MV-4-11 (cell line): Measurements from ENCODE around the gene LDB2.

Source experiments
- DNase-seq: peaks from one replicate; lab custom pipeline; 2025; lab: John Stamatoyannopoulos, UW

LDB2 gene

GRCh38 chr4:16802044-16802443, 96.4 kb downstream of the LDB2 start:
- no peak for DNase-seq

DNA sequence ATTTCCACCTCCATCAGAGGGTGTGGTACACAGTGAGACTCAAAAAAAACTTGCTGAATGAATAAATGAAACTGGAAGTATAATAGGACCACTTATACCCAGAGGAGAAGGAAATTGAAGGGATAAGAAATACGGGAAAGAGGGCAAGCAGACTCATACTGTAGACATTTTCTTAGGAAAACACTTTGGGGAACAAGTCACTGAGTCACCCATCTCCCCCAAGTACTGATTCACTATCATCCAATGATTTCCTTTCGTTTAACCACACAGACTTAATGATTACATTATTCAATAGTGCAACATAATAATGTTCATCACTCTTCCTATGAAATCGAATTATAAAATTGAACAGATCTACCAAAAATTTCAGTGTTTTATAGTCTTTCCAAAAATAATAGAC, 97.1 kb downstream of the LDB2 start:
- no peak for DNase-seq

DNA sequence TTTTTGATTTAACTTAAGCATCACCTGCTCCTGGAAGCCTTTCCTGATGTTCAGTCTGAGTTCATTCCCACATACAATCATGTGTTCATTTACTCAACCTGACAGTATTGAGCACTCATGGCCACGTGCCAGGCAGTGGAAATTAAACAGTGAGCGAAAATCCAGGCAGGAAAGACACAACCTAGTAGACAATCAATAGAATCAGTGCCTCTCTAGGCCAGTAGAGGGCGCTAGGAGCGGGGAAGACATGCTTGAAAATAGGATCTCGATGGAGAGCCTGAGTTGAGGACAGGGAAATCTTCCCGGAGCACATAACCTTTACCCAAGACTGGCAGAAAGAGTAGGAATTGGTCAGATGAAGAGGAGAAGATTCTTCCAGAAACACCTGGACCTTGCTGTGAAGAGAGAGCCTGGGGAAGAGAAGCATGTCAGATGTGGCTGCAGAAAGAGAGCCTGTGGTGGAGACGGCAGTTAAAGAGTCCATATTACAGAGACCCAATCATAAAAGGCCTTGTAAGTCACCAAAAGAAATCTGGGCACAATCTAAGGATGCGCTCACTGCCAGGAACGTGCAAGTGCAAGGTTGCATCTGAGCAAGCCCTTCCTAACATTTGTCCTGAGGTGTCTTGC, 103.5 kb downstream of the LDB2 start:
- DNase-seq: peak; percentile 1

DNA sequence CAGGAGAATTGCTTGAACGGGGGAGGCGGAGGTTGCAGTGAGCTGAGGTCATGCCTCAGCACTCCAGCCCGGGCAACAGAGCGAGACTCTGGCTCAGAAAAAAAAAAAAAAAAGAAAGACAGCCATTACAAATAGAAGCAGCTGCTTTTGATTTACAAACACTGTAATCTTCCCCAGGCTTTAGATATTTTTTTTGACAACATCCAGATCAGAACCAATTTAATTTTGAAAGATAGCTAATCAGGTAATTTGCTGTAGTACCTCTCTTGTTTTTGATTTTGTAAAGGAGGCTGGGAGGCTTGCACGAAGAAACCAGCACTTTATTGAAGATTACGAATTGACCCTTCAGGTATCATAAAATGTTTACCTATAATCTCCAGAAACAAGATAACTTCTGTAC, 107.0 kb downstream of the LDB2 start:
- DNase-seq: no peak

GRCh38 chr4:16790508-16790907, 107.9 kb downstream of the LDB2 start:
- DNase-seq: no peak

DNA sequence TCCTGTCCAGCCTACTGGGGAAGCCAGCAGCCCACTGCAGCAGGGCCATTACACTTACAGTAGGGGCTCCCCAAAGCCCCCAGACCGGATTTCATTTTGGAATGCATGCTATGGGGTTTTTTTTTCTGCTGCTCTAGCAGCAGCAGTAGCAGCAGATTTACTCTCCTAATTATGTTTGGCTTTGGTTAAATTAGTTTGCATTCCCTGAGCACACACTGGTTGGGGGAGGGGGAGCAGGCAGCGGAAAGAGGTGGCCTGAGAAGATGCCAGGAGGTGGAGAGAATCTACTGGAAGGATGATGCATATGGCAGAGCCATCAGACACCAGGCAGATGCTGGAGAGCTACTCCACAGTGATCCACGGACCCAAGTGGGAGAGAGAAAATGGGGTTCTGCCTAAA, 109.6 kb downstream of the LDB2 start:
- no peak for DNase-seq

- no peak for DNase-seq
These were observed 112.5 kb downstream of the LDB2 start for GRCh38 chr4:16785793-16786527.

DNA sequence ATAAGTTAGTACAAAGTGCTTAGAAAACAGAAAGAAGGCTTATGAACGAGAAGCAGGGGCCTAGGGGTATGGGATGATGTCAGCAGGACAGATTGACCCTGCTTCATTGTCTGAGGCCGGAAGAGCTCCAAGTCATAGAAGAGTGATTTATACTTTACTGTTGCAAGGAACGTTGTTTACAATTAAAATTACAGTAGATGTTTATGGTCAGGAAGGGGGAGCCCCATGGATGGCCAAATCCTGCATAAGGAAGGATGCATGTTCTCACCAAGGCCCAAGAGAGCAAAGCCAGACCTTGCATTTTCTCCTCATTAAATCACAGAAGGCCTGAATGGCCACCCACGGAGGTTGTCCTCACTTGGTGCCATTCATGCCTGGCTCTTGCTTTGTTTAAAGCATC, 115.3 kb downstream of the LDB2 start:
- no peak for DNase-seq

DNA sequence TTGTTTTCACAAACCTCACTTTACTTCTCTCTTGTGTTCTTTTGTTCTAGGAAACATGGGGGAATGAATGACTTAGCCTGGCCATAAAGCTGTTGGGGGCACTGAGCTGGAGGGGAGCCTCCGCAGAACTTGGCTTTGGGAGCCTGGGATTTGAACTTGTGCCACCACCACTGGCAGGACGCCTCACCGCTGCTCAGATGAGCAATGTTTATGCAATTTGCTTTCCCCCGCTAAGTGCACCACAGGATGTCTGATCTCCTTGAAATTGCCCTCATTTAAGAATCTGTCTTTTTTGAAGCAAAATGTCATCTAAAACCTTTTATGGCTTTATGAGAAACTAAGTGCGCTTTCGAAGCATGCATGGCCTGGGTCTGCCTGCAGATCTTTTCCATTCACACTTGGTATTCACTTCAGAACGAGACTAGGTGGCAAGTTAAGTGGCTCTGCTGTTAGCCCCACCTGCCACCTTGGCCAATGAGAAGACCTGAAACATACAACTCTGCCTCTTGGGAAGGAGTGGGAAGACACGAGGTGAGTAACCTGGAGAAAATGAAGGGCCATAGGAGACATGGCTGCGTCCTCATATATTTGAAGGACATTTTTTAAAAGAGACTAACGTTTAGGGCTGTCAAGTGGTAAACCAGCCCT, 119.3 kb downstream of the LDB2 start:
- DNase-seq: no peak

DNA sequence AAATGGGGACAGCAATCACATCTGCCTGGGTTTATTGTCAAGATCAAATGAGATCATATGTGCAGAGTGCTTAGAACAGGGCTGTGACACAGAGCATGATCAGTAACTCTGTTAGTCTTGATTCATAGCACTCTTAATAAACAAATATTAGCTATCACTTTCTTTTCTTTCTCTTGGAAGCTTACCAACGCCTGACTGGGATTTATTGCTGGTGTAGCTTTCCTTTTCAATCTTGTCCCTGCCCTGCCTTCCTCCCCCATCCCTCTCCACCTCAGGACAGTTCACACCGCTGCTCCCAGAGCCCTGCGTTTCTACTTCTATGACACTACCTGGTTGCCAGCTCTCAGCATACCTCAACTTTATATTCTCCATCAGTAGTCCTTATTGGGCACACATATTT, 120.7 kb downstream of the LDB2 start:
- no peak for DNase-seq

DNA sequence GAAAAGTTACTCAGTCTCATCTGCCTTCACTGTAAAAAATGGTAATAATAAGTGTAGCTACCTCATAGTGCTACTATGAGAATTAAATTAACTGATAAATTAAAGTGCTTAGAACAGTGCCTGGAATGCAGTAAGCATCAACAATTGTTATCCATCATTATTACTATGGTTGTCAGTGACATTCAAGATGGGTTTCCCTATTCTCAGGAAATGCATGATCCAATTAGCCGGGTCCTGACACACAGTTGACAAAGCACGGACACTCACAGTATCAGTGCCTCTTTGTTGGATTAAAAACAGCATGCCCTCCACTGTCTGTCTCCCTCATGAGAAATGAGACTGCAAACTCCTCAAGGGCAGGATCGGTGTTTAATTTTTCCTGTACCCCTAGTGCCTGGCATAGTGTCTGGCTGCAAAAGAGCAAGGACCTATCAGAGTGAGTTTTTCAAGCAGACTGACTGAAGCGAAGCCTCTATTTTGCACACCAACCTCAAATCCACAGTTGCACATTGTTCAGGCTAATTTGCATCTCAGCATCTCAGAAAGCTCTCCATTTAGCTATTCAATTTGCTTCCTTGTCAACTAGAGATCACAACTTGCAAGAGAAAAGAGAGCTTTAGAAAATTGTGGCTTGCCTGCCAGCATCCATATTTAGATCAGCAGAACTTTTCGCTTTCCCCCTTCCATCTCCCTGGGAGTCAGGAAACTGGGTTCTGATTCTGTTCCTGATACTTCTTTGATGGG, 122.9 kb downstream of the LDB2 start:
- DNase-seq: no peak

DNA sequence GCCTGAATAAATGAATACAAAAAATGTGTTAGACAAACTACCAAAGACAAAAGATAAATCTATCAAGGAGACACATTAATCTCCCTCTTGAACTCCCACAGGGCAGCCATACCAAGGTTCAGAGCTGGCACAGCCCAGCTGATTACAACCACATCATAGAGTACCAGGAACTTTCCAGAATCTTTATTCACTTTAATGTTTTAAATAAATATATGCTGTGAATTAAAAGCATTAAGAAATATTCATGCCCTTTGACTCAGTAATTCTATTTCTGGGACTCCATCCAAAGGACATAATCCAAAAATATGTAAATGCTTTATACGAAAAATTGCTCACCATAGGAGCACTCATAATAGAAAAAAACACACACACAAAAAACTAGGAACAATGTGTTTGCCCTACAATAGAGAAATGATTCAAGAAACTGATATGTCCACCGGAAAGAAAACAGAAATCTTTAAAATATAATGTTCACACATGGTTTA, 126.0 kb downstream of the LDB2 start:
- no peak for DNase-seq

GRCh38 chr4:16770710-16771285, 127.6 kb downstream of the LDB2 start:
- no peak for DNase-seq

- DNase-seq: no peak
These were observed 130.6 kb downstream of the LDB2 start for GRCh38 chr4:16767861-16768260.

GRCh38 chr4:16767251-16767650, 131.2 kb downstream of the LDB2 start:
- no peak for DNase-seq

DNA sequence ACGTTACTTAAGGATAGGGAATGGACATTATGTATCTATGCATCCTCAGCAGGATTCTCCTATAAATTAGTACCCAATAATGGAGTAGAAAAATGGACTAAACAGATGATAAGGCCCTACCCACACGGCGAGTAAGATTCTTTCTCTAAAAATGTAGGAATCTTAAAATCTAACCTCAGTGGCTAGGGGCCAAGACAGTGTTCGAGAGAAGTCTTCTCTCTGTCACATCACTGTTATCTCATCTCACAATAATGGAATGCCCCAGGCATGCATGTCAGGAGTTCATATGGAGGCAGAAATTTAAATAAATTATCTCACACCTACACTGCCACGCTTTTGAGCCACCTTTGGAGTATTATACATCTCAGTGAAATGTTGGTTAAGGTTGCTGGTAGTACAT, 132.9 kb downstream of the LDB2 start:
- no peak for DNase-seq

DNA sequence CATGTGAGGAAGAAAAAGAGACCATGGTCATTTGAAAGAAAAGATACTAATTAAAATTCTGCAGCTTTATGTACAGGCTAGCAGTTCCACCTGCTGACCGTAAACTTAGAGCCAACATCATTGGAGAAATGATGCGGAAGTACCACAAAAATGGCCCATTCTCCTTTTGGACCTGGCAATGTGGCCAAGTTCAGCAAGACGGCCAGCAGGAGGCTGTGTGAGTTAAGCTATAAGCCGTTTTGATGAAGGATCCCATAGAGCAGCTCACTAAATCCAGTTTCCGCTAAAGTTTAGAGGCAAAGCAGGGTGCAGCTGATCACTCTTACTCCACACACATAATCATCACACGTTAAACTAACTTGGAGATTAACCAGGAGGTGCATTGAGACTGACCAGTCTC, 133.8 kb downstream of the LDB2 start:
- DNase-seq: no peak

DNA sequence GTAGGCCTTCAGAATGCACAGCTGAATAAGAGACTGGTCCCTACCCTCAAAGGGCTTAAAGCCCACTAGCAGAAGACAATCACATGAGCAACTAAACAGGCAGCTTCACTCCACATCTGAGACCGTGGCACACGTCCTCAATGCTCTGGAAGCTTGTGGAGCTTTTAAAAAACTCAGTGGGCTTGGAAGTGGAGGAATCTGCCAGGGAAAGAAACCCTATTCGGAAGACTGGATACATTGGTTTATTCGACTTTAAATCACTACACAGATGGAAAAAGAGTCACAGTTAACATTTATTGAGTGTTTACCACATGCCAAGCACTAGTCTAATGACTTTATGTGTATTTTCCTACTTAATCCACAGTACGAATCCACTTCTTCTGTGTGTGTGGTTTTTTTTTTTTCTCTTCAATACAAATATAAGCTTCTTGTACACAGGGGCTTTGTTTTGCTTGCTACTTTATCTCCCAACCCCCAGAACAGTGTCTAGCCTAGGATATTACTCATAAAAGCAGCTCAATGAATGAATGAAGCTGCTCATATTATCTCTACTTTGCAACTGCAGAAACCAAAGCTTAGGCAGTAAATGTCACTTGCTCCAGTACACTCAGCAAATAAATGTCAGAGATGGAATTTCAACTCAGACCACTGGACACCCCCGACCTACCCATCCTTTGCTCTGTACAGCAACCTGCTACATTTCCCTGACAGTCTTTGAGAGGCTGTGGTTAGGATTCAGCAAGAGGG, 137.7 kb downstream of the LDB2 start:
- no peak for DNase-seq

DNA sequence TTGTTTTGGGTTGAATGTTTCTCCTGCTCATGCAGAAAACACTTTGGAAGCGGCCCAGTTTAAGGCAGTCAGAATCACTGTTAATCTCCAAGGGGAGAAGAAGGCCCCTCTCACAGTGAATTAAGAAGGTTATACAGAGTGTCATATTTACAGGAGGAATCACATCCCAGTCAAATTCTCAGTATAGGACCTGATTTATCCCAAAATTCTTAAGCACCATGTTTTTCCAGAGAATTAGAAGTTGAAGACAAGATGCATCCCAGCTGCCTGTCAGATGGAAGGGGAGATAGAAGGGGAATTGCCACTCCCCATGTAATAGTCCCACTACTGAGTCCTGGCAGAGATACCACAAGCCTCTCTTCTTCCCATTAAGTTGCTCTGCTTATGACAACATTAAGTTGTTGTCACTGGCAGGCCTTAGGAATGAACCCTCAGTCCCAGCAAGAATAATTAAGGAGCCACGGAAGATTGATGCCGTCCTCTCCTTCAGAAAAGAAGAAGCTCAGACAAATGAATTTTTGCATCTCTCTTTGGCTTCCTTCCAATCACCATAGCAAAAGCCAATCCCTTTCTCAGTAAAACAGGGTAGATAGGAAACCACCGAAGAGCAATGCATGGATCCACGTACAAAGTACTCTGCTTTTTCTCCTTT, 138.4 kb downstream of the LDB2 start:
- DNase-seq: no peak

DNA sequence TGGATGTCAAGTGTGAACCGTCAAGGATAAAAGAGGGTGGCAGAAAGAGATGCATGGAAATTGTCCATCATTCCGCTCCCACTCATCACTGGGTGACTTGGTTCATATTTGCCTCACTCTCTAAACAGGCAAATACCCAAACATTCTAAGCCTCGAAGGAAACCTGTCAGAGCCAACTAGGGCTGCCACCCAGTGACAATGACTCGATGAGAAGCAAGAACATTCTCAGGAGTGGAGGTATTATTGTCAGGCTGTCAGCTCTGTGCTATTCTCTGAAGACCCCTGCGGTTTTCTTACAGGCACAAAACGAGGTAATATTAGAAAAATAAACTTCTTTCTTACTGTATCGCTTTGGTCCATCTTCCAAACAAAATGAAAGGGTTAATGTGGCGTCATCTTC, 139.6 kb downstream of the LDB2 start:
- DNase-seq: no peak

DNA sequence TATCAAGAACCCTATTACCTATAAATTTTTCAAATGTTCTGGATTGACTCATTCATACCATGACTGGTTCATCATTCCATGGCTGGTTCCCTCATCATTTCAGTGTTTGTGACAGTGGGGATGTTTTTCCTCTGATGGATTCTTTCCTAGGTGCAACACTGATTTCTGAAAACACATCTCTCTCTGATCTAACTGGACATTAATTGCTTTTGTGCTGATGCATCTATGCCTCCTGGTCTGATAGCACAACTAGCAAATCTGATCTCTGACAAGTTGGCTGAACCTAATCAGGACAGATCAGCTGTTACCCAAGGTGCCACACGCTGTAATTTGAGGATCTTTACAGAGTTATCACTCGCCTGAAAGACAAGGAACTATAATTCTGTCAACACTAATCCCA, 140.2 kb downstream of the LDB2 start:
- DNase-seq: no peak
